RWPE1 (cell line): ENCODE measurements around the gene SMOC2.

ENCODE experiments used
- CTCF ChIA-PET: fragments of 350-600 bp; sonication (Branson Sonifier 250); formaldehyde crosslinking; extraction: SDS; loops from one replicate; lab custom pipeline; 2021; lab: Yijun Ruan, JAX
- POLR2A ChIA-PET: fragments of 400-600 bp; formaldehyde crosslinking; extraction: SDS; loops from one replicate; lab custom pipeline; 2020; ENCODE audit warnings: antibody characterized with exemption; ENCODE audit not compliant: low non-redundant PET; lab: Yijun Ruan, JAX
- DNase-seq: peaks from one replicate; pipeline ENCODE4 v3.0.0; 2012; ENCODE audit warnings: low spot score
- H3K27ac ChIP-seq: fragments of 450-650 bp; 2 replicates; pipeline ENCODE4 v1.5.1; 2017
- CTCF ChIP-seq: fragments of 450-650 bp; conservative IDR thresholded peaks from 2 replicates; pipeline ENCODE4 v1.5.1; 2017; ENCODE audit warnings: low read depth, mild to moderate bottlenecking

SMOC2 gene

GRCh38 chr6:168650671-168651111, 209.7 kb downstream of the SMOC2 start:
- no peak overlapping the region for H3K27ac ChIP-seq
- POLR2A ChIA-PET = no interaction called here
- no peak for DNase-seq
- CTCF ChIA-PET = no interaction called here
- no peak for TF ChIP-seq CTCF

GRCh38 chr6:168655462-168656152, 214.6 kb downstream of the SMOC2 start:
- CTCF ChIA-PET = interaction anchor here (0.6 kb wide), 2 partner anchors 39 to 179 kb away, joined by 3 to 4 read pairs; no protein-coding TSS in a partner anchor
- POLR2A ChIA-PET = no interaction called here
- H3K27ac ChIP-seq = peak overlapping the region; percentile 15; the same call in 1 of the 2 replicates
- DNase-seq = no peak
- TF ChIP-seq CTCF = no peak

GRCh38 chr6:168658059-168658458, 217.1 kb downstream of the SMOC2 start:
- DNase-seq = no peak
- TF ChIP-seq CTCF = no peak
- no peak overlapping the region for H3K27ac ChIP-seq
- ChIA-PET POLR2A (no interaction called here), CTCF (no interaction called here)

DNA sequence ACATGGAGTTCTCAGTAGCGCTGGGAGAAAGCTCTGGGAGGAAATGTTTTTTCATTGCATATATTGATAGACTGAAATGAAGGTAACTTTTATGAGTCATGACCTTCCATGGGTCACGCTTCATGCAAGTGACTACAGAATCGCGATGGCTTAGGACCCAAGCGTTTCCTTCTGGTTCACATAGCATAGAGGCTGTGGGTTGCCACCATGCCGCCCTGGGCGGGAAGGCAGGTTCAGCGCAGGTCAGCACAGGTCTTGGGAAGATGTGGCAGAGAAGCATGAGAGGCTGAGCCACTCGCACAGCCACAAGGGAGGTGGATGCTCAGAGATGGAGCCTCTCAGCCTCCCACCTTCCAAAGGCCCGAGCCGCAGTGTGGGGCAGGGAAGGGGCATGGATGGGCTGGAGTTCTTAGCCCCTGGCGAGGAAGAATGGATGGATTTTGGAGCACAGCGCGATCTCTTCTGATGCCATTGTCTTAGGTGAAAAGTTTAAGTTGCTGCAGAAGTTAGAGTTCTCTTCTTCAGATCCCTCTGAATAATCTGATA, 219.5 kb downstream of the SMOC2 start:
- CTCF ChIA-PET = no interaction called here
- TF ChIP-seq CTCF = no peak
- H3K27ac ChIP-seq = no peak overlapping the region
- POLR2A ChIA-PET = no interaction called here
- DNase-seq = no peak

DNA sequence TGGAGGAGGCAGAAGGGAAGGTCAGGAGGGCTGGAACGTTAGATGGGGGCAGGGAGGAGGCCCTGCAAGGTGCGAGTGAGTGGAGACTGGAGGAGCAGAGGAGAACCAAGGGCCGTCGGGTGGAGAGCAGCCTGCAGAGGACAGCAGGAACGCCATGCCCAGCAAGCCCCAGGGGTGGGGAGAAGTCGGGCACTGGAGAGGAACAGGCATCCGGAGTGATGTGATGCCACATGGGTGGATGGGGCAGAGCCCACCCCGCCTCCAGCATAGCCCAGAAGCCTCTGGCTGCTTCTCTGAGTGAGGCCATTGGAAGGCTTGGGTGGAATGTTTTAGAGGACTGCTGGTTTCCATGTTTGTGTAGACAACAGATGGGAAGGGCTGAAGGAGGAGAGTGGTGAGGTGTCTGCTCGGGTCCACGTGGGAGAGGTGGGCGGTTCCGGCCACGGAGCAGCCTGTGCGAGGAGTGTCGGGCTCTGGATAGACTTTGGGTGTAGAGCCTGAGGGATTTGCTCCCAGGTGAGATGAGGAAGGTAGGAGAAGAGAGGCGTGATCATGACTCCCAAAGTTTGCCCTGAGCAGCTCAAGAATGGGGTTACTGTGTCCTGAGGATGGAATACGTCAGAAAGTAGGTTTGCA, 221.4 kb downstream of the SMOC2 start:
- ChIA-PET CTCF (no interaction called here), POLR2A (no interaction called here)
- DNase-seq = no peak
- H3K27ac ChIP-seq = no peak overlapping the region
- TF ChIP-seq CTCF = no peak

DNA sequence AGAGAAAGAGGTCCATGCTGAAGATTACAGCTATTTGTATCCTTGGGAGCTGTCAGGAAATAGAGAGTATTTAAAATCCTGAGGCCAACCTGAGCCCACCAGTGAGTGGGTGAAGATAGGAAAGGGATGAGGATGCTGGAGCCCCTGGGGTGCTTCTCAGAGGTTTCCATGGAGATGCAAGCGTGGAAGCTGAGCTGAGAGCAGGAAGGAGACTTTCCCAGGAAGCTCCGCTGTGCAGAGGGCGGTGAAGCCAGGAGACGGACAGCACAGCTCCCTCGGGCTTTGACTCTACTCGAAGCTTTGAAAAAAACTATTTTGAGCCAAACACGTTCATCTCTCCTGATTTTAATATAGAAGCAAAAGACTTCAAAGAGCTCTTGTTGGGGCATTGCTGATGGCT, 222.1 kb downstream of the SMOC2 start:
- CTCF ChIA-PET = no interaction called here

More for the DNA sequence above, 222.1 kb downstream of the SMOC2 start:
- no peak overlapping the region for H3K27ac ChIP-seq
- TF ChIP-seq CTCF = no peak
- no peak for DNase-seq
- POLR2A ChIA-PET = no interaction called here
